ENCODE results near the gene ROR1. TPM values are rescaled to one million over a fixed set of nuclear protein-coding genes. Genes with fewer than 3 reads are reported as not detected.
A peak's percentile ranks its signal among the peaks of the same experiment; 100 is the strongest.

Gene ROR1
- total RNA-seq, 1 experiment from 2014 or later = 4.1 TPM

GRCh38 chr1:63971557-63971956 is 197.7 kb downstream of the ROR1 start:
- no peak for DNase-seq (ENCODE audit: low spot score)

GRCh38 chr1:63973005-63973419 is 199.2 kb downstream of the ROR1 start:
- DNase-seq (ENCODE audit: low spot score) = no peak

GRCh38 chr1:63974966-63975365 is 201.1 kb downstream of the ROR1 start:
- DNase-seq (ENCODE audit: low spot score) = no peak

GRCh38 chr1:63975481-63975880 is 201.7 kb downstream of the ROR1 start:
- no peak for DNase-seq (ENCODE audit: low spot score)

GRCh38 chr1:63976006-63976405 is 202.2 kb downstream of the ROR1 start:
- DNase-seq (ENCODE audit: low spot score) = no peak

GRCh38 chr1:63977466-63977865 is 203.6 kb downstream of the ROR1 start:
- DNase-seq (ENCODE audit: low spot score) = no peak

- DNase-seq (ENCODE audit: low spot score) = no peak
These were observed 207.1 kb downstream of the ROR1 start for GRCh38 chr1:63980740-63981407.

GRCh38 chr1:63981408-63981773 is 207.6 kb downstream of the ROR1 start:
- DNase-seq (ENCODE audit: low spot score) = no peak

- DNase-seq (ENCODE audit: low spot score) = no peak
These were observed 208.4 kb downstream of the ROR1 start for GRCh38 chr1:63982201-63982600.

- DNase-seq (ENCODE audit: low spot score) = no peak
These were observed 209.8 kb downstream of the ROR1 start for GRCh38 chr1:63983391-63984256.

GRCh38 chr1:63984257-63984929 is 210.6 kb downstream of the ROR1 start:
- DNase-seq (ENCODE audit: low spot score) = peak; percentile 47

GRCh38 chr1:63984930-63985290 is 211.1 kb downstream of the ROR1 start:
- no peak for DNase-seq (ENCODE audit: low spot score)

- DNase-seq (ENCODE audit: low spot score) = no peak
These were observed 213.3 kb downstream of the ROR1 start for GRCh38 chr1:63987014-63987627.

- no peak for DNase-seq (ENCODE audit: low spot score)
These were observed 213.8 kb downstream of the ROR1 start for GRCh38 chr1:63987628-63988024.

- DNase-seq (ENCODE audit: low spot score) = no peak
These were observed 215.1 kb downstream of the ROR1 start for GRCh38 chr1:63988941-63989340.

GRCh38 chr1:63991685-63992084 is 217.9 kb downstream of the ROR1 start:
- no peak for DNase-seq (ENCODE audit: low spot score)

- DNase-seq (ENCODE audit: low spot score) = peak; percentile 64
These were observed 226.2 kb downstream of the ROR1 start for GRCh38 chr1:64000021-64000420.

- peak; percentile 74 for DNase-seq (ENCODE audit: low spot score)
These were observed 227.2 kb downstream of the ROR1 start for GRCh38 chr1:64001038-64001437.

- DNase-seq (ENCODE audit: low spot score) = no peak
These were observed 230.7 kb downstream of the ROR1 start for GRCh38 chr1:64004451-64005025.

- no peak for DNase-seq (ENCODE audit: low spot score)
These were observed 232.0 kb downstream of the ROR1 start for GRCh38 chr1:64005801-64006200.

- DNase-seq (ENCODE audit: low spot score) = peak; percentile 75
These were observed 232.6 kb downstream of the ROR1 start for GRCh38 chr1:64006276-64007051.

All from H4 (cell line).